Testis (tissue), 3 donors: ENCODE data around the gene TMEM181. TPM values are rescaled to one million over a fixed set of nuclear protein-coding genes. Genes with fewer than 3 reads are reported as not detected.
A peak's percentile ranks its signal among the peaks of the same experiment; 100 is the strongest.

Experiments used
- DNase-seq: peaks from one replicate; pipeline ENCODE4 v3.0.0-alpha.2; 2019
- H3K27ac ChIP-seq, 2 donors: fragments of 200-600 bp; sonication (generic); one replicate each; pipeline ENCODE4 v1.5.1; 2019
- H3K27me3 ChIP-seq: fragments of 200-600 bp; sonication (generic); one replicate; pipeline ENCODE4 v1.5.1; 2019
- H3K36me3 ChIP-seq: fragments of 200-600 bp; sonication (generic); one replicate; pipeline ENCODE4 v1.5.1; 2017; ENCODE audit warnings: low read depth; ENCODE audit errors: missing control alignments
- H3K4me1 ChIP-seq: fragments of 200-600 bp; sonication (generic); one replicate; pipeline ENCODE4 v1.5.1; 2019
- H3K4me3 ChIP-seq, 2 donors: fragments of 200-600 bp; sonication (generic); one replicate each; pipeline ENCODE4 v1.5.1; 2017 to 2019
- H3K9me3 ChIP-seq: fragments of 200-600 bp; sonication (generic); one replicate; pipeline ENCODE4 v1.5.1; 2017
- CTCF ChIP-seq, 3 experiments: fragments of 450-650 bp in 2 of 3; fragments of 200-600 bp in 1 of 3; sonication (generic) in 1 of 3; IDR thresholded peaks; one replicate each; pipeline ENCODE4 v1.5.1; 2016 to 2019; ENCODE audit warnings: antibody characterized with exemption in 3 of 3, mild to moderate bottlenecking in 2 of 3, moderate library complexity in 1 of 3
- POLR2A ChIP-seq: fragments of 450-650 bp; IDR thresholded peaks from one replicate; pipeline ENCODE4 v1.6.1; 2017; ENCODE audit warnings: antibody characterized with exemption, mild to moderate bottlenecking, moderate library complexity
- WGBS, 2 donors: methylation state at CpG; one replicate each; pipeline ENCODE4 v1.1.5; 2018; 5-methylcytosine and 5-hydroxymethylcytosine counted together
- intact Hi-C: fragments of 100-400 bp; cut with DNase I; formaldehyde crosslinking; loops from one replicate; pipeline ENCODE4 v1.15.1; 2023; ENCODE audit warnings: low total_unique reads
- polyA plus RNA-seq: library from polyadenylated mRNA; stranded (reverse); fragments of 350-450 nt; fragmentation: Illumina TruSeq; extraction: RNeasy Lipid Tissue Mini Kit (QIAGEN cat#74804); gene quantifications from one replicate; pipeline ENCODE4 v1.2.3, GENCODE V29; 2014; ENCODE audit warnings: low read depth, low replicate concordance; ENCODE audit not compliant: insufficient read depth
- total RNA-seq, 2 donors: library from RNA; depleted of rRNA; stranded (reverse); fragments of >200 nt; gene quantifications; one replicate each; pipeline ENCODE4 v1.2.3, GENCODE V29; 2016

TMEM181 gene
- total and polyA plus RNA-seq, 3 donors from 2014 or later: 41.4 to 81.0 (median 74.6) TPM

GRCh38 chr6:158643836-158644230, 83.9 kb downstream of the TMEM181 start:
- Histone ChIP-seq H3K27me3 (no peaks in the 10 kb centered on the region), H3K4me3 (peak overlapping the region; percentile 79 to 95), H3K9me3 (no peaks in the 10 kb centered on the region), H3K27ac (peak overlapping the region; percentile 88 to 95), H3K36me3 (no peaks in the 10 kb centered on the region), H3K4me1 (peaks cover 24% of the 10 kb centered on the region)
- DNase-seq: no peak
- intact Hi-C loops: no loop called here
- WGBS, 2 donors: 0% methylated on average over 18 to 21 of the region's 21 CpGs
- TF ChIP-seq CTCF (IDR thresholded peaks at IDR 0.05): no peak
- no peak for TF ChIP-seq POLR2A

GRCh38 chr6:158644231-158645063, 84.6 kb downstream of the TMEM181 start, which contains the start of gene DYNLT1:
Gene DYNLT1, minus strand, starts transcription at chr6:158644743. Its CDS starts 35 bp downstream, at chr6:158644708.
- WGBS, 2 donors: 0 to 1% methylated on average over 3 to 48 of the region's 81 CpGs
- TF ChIP-seq POLR2A: peak; percentile 80
- no peak for TF ChIP-seq CTCF (IDR thresholded peaks at IDR 0.05)
- H3K27me3 ChIP-seq: no peaks in the 10 kb centered on the region
- peaks cover 23% of the 10 kb centered on the region for H3K4me1 ChIP-seq
- peak within 1 kb of the TSS; percentile 79 to 95 for H3K4me3 ChIP-seq
- peak; percentile 95 for DNase-seq
- no peaks in the 10 kb centered on the region for H3K9me3 ChIP-seq
- no peaks in the 10 kb centered on the region for H3K36me3 ChIP-seq
- H3K27ac ChIP-seq: peak within 1 kb of the TSS; percentile 88 to 95
- intact Hi-C loops: no loop called here

DNA sequence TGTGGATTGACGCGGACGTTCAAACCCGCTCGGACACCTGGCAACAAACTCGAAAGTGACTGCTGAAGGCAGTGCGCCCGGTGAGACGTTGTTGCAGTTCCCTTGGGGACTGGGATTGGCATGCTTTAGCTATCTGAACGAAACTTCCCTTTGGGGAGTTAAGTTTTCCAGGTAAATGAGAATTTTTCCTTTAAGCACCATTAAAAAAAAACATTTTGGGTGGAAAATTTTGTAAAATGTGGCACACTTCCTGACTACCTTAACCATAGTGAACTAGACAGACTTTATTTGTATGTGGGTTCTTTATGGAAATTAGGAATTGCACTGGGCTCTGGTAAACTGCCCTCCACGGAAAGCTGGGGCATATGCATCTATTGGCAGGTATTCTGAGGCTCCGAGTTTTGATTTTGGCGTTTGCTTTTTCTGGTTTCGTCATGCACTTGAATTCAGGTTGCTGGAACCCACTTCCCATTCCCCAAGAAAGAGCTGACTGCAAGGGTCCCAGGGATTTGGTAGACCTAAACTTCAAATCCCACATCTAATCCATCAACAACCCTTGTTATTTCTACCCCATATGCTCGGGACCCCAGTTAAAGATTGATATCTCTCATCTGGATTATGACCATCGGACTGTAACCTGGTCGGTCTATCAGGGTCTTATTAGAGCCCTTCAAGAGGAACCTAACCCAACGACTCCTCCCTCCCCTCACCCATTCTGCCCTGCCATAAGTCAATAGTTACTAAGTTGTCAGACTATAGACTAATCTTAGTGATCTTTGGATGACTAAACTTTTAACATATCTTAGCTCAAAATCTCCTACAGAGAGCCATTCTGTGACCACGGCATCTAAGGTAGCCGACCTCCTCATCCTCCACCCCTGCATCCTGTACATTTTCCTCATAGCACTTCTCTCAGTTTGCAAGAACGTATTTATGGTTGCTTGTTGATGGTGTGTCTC, 85.5 kb downstream of the TMEM181 start:
- H3K4me3 ChIP-seq: peak overlapping the region; percentile 79 to 95
- H3K27me3 ChIP-seq: no peaks in the 10 kb centered on the region
- WGBS, 2 donors: 20 to 33% methylated on average over 21 of the region's 21 CpGs
- DNase-seq: no peak
- TF ChIP-seq POLR2A (no peak), CTCF (IDR thresholded peaks at IDR 0.05) (no peak)
- H3K4me1 ChIP-seq: peaks cover 21% of the 10 kb centered on the region
- H3K9me3 ChIP-seq: no peaks in the 10 kb centered on the region
- peak overlapping the region; percentile 88 to 95 for H3K27ac ChIP-seq
- H3K36me3 ChIP-seq: no peaks in the 10 kb centered on the region
- intact Hi-C loops: no loop called here

- DNase-seq: no peak
- H3K4me1 ChIP-seq: peaks cover 20% of the 10 kb centered on the region
- intact Hi-C loops: no loop called here
Observed at GRCh38 chr6:158646023-158646910, 86.4 kb downstream of the TMEM181 start.

More at GRCh38 chr6:158646023-158646910, 86.4 kb downstream of the TMEM181 start:
- Histone ChIP-seq H3K27ac (no peak overlapping the region), H3K36me3 (no peaks in the 10 kb centered on the region), H3K27me3 (no peaks in the 10 kb centered on the region), H3K4me3 (no peak overlapping the region), H3K9me3 (no peaks in the 10 kb centered on the region)
- 74 to 83% methylated on average over 9 to 10 of the region's 10 CpGs for WGBS, 2 donors
- TF ChIP-seq CTCF (IDR thresholded peaks at IDR 0.05) (no peak), POLR2A (no peak)
